Psoas muscle (tissue), 8 donors: ENCODE measurements around the gene LGALS12. TPM values are rescaled to one million over a fixed set of nuclear protein-coding genes. Genes with fewer than 3 reads are reported as not detected.

ENCODE experiments used
- ATAC-seq, 4 donors: fragments of 200-7000 bp; cut with Tn5 transposase; one replicate each; pipeline ENCODE4 v1.9.1; 2020; ENCODE audit warnings: moderate library complexity in 3 of 4, mild to moderate bottlenecking in 2 of 4
- DNase-seq, 2 donors: peaks; one replicate each; pipeline ENCODE4 v3.0.0-alpha.2; 2020
- H3K27ac ChIP-seq: fragments of 200-600 bp; one replicate; pipeline ENCODE4 v1.8.0; 2022
- H3K27me3 ChIP-seq, 3 donors: fragments of 200-600 bp in 1 of 3; one replicate each; pipeline versions ENCODE4 v1.6.1 to v1.8.0; 2013 to 2022; ENCODE audit warnings: low read length in 2 of 3, mild to moderate bottlenecking in 2 of 3, moderate library complexity in 1 of 3; ENCODE audit not compliant: insufficient read depth in 3 of 3
- H3K36me3 ChIP-seq, 2 donors: fragments of 200-600 bp in 1 of 2; one replicate each; pipeline versions ENCODE4 v1.6.1 to v1.8.0; 2013 to 2022; ENCODE audit warnings: low read depth in 1 of 2, mild to moderate bottlenecking in 1 of 2, moderate library complexity in 1 of 2; ENCODE audit not compliant: insufficient read depth in 1 of 2
- H3K4me1 ChIP-seq: fragments of 200-600 bp; one replicate; pipeline ENCODE4 v1.8.0; 2022
- H3K4me3 ChIP-seq: fragments of 200-600 bp; one replicate; pipeline ENCODE4 v1.8.0; 2022; ENCODE audit warnings: mild to moderate bottlenecking
- H3K9me3 ChIP-seq: fragments of 200-600 bp; one replicate; pipeline ENCODE4 v1.8.0; 2022
- WGBS, 3 donors: extraction: QIAGEN DNeasy Blood & Tissue Kit; methylation state at CpG; one replicate each; pipeline versions ENCODE4 v1.1.6 to v1.1.7; 2013; 5-methylcytosine and 5-hydroxymethylcytosine counted together
- intact Hi-C, 2 donors: fragments of 100-400 bp; cut with DNase I; formaldehyde crosslinking; loops; one replicate each; pipeline versions ENCODE4 v1.11.0 to v1.14.2; 2022
- polyA plus RNA-seq, 3 donors: library from polyadenylated mRNA; stranded (reverse); fragments of 200-250 nt; gene quantifications; one replicate each; pipeline ENCODE4 v1.2.3, GENCODE V29; 2013
- total RNA-seq, 4 donors: library from RNA; stranded (reverse); fragmentation: NEBNext Ultra II Directional in 2 of 4; extraction: Animal tissue kit (Norgen Biotek cat#: 25700) in 2 of 4; gene quantifications; one replicate each; pipeline versions ENCODE4 v1.2.1 to v1.2.4, GENCODE V29; 2021 to 2023
- TF ChIP-seq, protein P1 (sequence below): fragments of 200-600 bp; IDR thresholded peaks from one replicate; pipeline ENCODE4 v1.8.0; 2022; ENCODE audit warnings: antibody characterized with exemption
- donor health status: healthy with polysubstance abuse.
- donor health status: DM: no; HTN: no; CAD: no; lungs with moderate emphysema.
- donor health status: Bipolar disorder and iron deficiency.
- donor health status: healthy.
- donor health status: DM: yes; HTN: yes; CAD: no.
- donor health status: DM: no; HTN: no; CAD: no.
- donor health status: DM: no; HTN: no; CAD: no.
- donor health status: DM: yes; HTN: yes; CAD: no.

LGALS12 gene
- total and polyA plus RNA-seq, 7 donors, result 0.16 to 2.0 (median 0.48) TPM; not detected in 1

DNA sequence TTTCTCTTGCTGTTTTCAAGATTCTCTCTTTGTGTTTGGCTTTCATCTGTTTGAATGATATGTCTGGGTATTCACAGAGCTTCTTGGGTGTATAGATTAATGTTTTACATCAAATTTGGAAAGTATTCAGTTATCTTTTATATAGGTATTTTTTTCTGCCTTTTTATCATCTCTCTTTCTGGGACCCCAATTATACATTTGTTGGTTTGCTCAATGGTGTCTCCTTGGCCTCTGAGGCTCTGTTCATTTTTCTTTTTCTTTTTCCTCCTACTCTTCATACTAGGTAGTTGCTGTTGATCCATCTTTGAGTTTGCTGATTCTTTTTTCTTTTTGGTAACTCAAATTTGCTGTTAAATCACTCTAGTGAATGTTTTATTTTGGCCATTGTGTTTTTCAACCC is 29.3 kb upstream of the LGALS12 start:
- no peaks in the 10 kb centered on the region for H3K27me3 ChIP-seq
- H3K9me3 ChIP-seq, result peaks cover 17% of the 10 kb centered on the region
- no peak for DNase-seq
- no peak overlapping the region for H3K27ac ChIP-seq
- no peak overlapping the region for H3K4me3 ChIP-seq
- no peak for ATAC-seq
- H3K4me1 ChIP-seq, result no peaks in the 10 kb centered on the region
- no peaks in the 10 kb centered on the region for H3K36me3 ChIP-seq
- intact Hi-C loops, result no loop called here
- TF ChIP-seq, protein P1, sequence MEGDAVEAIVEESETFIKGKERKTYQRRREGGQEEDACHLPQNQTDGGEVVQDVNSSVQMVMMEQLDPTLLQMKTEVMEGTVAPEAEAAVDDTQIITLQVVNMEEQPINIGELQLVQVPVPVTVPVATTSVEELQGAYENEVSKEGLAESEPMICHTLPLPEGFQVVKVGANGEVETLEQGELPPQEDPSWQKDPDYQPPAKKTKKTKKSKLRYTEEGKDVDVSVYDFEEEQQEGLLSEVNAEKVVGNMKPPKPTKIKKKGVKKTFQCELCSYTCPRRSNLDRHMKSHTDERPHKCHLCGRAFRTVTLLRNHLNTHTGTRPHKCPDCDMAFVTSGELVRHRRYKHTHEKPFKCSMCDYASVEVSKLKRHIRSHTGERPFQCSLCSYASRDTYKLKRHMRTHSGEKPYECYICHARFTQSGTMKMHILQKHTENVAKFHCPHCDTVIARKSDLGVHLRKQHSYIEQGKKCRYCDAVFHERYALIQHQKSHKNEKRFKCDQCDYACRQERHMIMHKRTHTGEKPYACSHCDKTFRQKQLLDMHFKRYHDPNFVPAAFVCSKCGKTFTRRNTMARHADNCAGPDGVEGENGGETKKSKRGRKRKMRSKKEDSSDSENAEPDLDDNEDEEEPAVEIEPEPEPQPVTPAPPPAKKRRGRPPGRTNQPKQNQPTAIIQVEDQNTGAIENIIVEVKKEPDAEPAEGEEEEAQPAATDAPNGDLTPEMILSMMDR, result no peak

DNA sequence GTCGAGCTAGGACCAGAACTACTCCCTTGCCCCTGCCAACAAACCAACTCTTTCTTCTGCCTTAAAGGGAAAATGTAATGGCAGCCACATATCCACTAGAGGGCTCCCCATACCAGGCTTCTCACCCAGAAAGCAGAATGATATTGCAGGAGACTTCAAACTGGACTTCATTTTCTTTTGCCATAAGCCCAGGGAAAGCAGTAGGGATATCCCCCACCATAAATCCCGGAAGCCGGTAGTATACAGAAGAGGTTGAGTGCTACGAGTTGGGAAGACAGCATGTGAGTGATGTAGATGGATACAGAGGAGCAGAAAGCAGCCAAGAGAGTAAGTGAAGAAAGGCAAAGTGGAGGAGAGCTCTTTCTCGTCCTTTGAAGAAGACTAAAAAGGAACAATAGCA is 27.0 kb upstream of the LGALS12 start:
- ATAC-seq (peak; percentile 78 to 88 (median 80)), DNase-seq (no peak)
- no peak overlapping the region for H3K27ac ChIP-seq
- H3K27me3 ChIP-seq, result no peaks in the 10 kb centered on the region
- no peaks in the 10 kb centered on the region for H3K4me1 ChIP-seq
- TF ChIP-seq, protein P1, result peak; percentile 91
- H3K36me3 ChIP-seq, result no peaks in the 10 kb centered on the region
- no peak overlapping the region for H3K4me3 ChIP-seq
- 16 to 18% (median 17%) methylated on average over 5 of the region's 5 CpGs for WGBS, 3 donors
- intact Hi-C loops, result loop anchor here (1.0 to 2.0 kb wide), 2 partner anchors 156 to 158 kb away; no protein-coding TSS in a partner anchor
- peaks cover 16% of the 10 kb centered on the region for H3K9me3 ChIP-seq

DNA sequence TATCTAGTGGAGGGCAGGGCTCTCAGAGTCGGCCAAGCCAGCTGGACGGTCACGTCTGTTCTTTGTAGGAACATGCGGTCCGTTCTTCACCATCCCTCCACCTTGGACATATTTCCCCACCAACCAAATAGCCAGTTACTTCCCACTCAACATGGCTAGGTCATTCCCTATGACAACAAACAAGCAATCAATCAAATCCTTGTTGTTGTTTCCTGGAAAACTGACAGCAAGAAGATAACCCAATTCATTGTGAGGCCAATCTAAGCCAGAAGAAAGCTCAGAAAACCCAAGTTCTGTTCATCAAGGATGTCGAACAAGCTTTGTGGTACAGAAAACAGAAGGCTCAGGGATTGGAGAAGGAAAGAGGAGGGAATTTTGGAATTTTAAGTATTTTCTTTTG is 25.8 kb upstream of the LGALS12 start:
- no peaks in the 10 kb centered on the region for H3K4me1 ChIP-seq
- peaks cover 25% of the 10 kb centered on the region for H3K9me3 ChIP-seq
- WGBS, 3 donors, result 73 to 88% (median 78%) methylated on average over 6 of the region's 6 CpGs
- DNase-seq (no peak), ATAC-seq (no peak)
- TF ChIP-seq, protein P1, result no peak
- intact Hi-C loops, result loop anchor here in 1 of 2 donors (5.0 to 10.0 kb wide), 2 partner anchors 105 to 257 kb away; no protein-coding TSS in a partner anchor
- H3K4me3 ChIP-seq, result no peak overlapping the region
- no peak overlapping the region for H3K27ac ChIP-seq
- H3K27me3 ChIP-seq, result no peaks in the 10 kb centered on the region
- H3K36me3 ChIP-seq, result no peaks in the 10 kb centered on the region

DNA sequence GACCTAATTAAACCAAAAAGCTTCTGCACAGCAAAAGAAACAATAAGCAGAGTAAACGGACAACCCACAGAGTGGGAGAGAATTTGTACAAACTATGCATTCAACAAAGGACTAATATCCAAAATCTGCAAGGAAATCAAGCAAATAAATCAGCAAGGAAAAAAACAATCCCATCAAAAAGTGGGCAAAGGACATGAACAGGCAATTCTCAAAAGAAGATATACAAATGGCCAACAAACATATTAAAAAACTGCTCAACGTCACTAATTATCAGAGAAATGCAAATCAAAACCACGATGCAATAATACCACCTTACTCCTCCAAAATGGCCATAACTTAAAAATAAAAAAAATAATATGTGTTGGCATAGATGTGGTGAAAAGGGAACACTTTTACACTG is 20.1 kb upstream of the LGALS12 start:
- intact Hi-C loops, result loop anchor here in 1 of 2 donors (10.0 kb wide), 1 partner anchor 99 kb away; no protein-coding TSS in a partner anchor
- TF ChIP-seq, protein P1, result no peak
- H3K9me3 ChIP-seq, result peaks cover 24% of the 10 kb centered on the region
- H3K4me1 ChIP-seq, result no peaks in the 10 kb centered on the region
- H3K27ac ChIP-seq, result no peak overlapping the region
- no peak for DNase-seq
- H3K27me3 ChIP-seq, result peaks cover 0 to 8% (median 0%) of the 10 kb centered on the region in 3 donors
- WGBS, 3 donors, result 78 to 89% (median 81%) methylated on average over 3 of the region's 3 CpGs
- ATAC-seq, result no peak
- H3K4me3 ChIP-seq, result no peak overlapping the region
- no peaks in the 10 kb centered on the region for H3K36me3 ChIP-seq

DNA sequence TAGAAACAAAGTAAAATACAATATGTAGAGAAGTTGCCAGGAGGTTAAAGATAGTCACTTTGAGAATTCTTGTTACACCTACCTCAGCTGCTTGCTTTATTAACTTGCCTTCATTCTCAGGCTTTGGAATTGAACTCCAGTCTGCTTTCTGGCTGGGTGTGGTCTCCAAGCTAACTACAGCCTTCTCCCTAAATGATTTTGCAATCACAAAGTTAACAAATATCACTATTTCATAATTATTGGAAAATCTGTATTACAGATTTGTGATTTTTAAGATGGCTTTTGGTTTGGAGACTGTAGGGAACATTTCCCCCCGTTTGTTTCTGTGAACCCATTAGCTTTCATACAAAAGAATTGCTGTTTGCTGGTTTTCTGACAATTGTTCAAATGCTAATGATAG is 17.1 kb upstream of the LGALS12 start:
- Histone ChIP-seq H3K27me3 (peaks cover 0 to 34% (median 0%) of the 10 kb centered on the region in 3 donors), H3K4me3 (no peak overlapping the region), H3K36me3 (no peaks in the 10 kb centered on the region), H3K9me3 (peaks cover 24% of the 10 kb centered on the region), H3K27ac (no peak overlapping the region), H3K4me1 (no peaks in the 10 kb centered on the region)
- intact Hi-C loops, result loop anchor here in 1 of 2 donors (10.0 kb wide), 1 partner anchor 96 kb away; no protein-coding TSS in a partner anchor
- TF ChIP-seq, protein P1, result no peak
- no peak for DNase-seq
- WGBS, 3 donors, result 80 to 94% (median 87%) methylated on average over 1 of the region's 1 CpG
- ATAC-seq, result no peak
